ENCODE results near the gene PARVB.
"Not testable (repeated sequence)": the region's sequence is repeated elsewhere in the genome, so short reads cannot be mapped to it uniquely, and the experiment has no call there.

The PARVB gene

GRCh38 chr22:44056649-44057048, 32.5 kb downstream of the PARVB start:
- DNase-seq (ENCODE audit: low spot score): not testable (repeated sequence)

GRCh38 chr22:44057401-44057987, 33.4 kb downstream of the PARVB start:
- no peak for DNase-seq (ENCODE audit: low spot score)

GRCh38 chr22:44063462-44064371, 39.6 kb downstream of the PARVB start:
- no peak for DNase-seq (ENCODE audit: low spot score)

- DNase-seq (ENCODE audit: low spot score): no peak
Observed at GRCh38 chr22:44067033-44067432, 42.9 kb downstream of the PARVB start.

- no peak for DNase-seq (ENCODE audit: low spot score)
Observed at GRCh38 chr22:44067901-44068300, 43.8 kb downstream of the PARVB start.

GRCh38 chr22:44068422-44069191, 44.5 kb downstream of the PARVB start:
- peak; percentile 24 for DNase-seq (ENCODE audit: low spot score)

- DNase-seq (ENCODE audit: low spot score): no peak
Observed at GRCh38 chr22:44070029-44070428, 45.9 kb downstream of the PARVB start.

GRCh38 chr22:44071781-44072326, 47.8 kb downstream of the PARVB start:
- no peak for DNase-seq (ENCODE audit: low spot score)

- DNase-seq (ENCODE audit: low spot score): no peak
Observed at GRCh38 chr22:44074337-44074984, 50.4 kb downstream of the PARVB start.

GRCh38 chr22:44075022-44075421, 50.9 kb downstream of the PARVB start:
- no peak for DNase-seq (ENCODE audit: low spot score)

GRCh38 chr22:44075670-44076069, 51.6 kb downstream of the PARVB start:
- no peak for DNase-seq (ENCODE audit: low spot score)

GRCh38 chr22:44076825-44077224, 52.7 kb downstream of the PARVB start:
- no peak for DNase-seq (ENCODE audit: low spot score)

- peak; percentile 70 for DNase-seq (ENCODE audit: low spot score)
Observed at GRCh38 chr22:44080936-44081861, 57.1 kb downstream of the PARVB start.

GRCh38 chr22:44082801-44083200, 58.7 kb downstream of the PARVB start:
- DNase-seq (ENCODE audit: low spot score): no peak

GRCh38 chr22:44084044-44084772, 60.1 kb downstream of the PARVB start:
- no peak for DNase-seq (ENCODE audit: low spot score)

- DNase-seq (ENCODE audit: low spot score): peak; percentile 38
Observed at GRCh38 chr22:44085743-44086270, 61.7 kb downstream of the PARVB start.

- DNase-seq (ENCODE audit: low spot score): no peak
Observed at GRCh38 chr22:44086271-44087088, 62.4 kb downstream of the PARVB start.

GRCh38 chr22:44087089-44087430, 63.0 kb downstream of the PARVB start:
- DNase-seq (ENCODE audit: low spot score): no peak

GRCh38 chr22:44088976-44089570, 65.0 kb downstream of the PARVB start:
- no peak for DNase-seq (ENCODE audit: low spot score)
